NCI-H524 treated with DMSO at 0.1 percent for 48 hours (cell line): ENCODE results near the gene ZSWIM5.

Experiments used
- DNase-seq: peaks from one replicate; lab custom pipeline; 2025; lab: John Stamatoyannopoulos, UW

ZSWIM5 gene

DNA sequence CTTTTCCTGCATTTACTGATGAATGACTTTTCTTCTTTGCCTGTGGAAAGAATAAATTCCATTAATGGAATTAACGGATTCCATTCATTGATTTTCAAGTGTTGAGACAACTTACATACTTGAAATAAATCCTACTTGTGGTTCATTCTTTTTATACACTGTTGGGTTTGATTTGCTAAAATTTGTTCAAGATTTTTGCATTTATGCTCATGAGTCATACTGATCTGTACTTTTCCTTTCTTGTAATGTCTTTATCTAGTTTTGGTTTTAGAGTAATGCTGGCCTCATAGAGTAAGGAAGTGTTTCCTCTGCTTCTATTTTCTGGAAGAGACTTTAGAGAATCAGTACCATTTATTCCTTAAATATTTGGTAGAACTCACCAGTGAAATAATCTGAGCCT lies 180.0 kb downstream of the ZSWIM5 start:
- DNase-seq, result no peak

DNA sequence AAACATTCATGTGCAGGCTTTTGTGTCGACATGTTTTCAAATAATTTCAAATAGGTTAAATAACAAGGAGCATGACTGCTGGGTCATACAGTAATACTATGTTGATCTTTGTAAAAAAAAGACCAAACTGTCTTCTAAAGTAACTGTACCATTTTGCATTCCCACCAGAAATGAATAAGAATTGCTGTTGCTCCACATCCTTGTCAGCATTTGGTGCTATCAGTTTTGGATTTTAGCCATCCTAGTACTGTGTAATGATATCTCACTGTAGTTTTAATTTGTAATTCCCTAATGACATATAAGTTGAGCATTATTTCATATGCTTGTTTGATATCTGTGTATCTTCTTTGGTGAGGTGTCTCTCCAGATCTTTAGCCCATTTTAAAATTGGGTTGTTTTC lies 182.7 kb downstream of the ZSWIM5 start:
- no peak for DNase-seq

DNA sequence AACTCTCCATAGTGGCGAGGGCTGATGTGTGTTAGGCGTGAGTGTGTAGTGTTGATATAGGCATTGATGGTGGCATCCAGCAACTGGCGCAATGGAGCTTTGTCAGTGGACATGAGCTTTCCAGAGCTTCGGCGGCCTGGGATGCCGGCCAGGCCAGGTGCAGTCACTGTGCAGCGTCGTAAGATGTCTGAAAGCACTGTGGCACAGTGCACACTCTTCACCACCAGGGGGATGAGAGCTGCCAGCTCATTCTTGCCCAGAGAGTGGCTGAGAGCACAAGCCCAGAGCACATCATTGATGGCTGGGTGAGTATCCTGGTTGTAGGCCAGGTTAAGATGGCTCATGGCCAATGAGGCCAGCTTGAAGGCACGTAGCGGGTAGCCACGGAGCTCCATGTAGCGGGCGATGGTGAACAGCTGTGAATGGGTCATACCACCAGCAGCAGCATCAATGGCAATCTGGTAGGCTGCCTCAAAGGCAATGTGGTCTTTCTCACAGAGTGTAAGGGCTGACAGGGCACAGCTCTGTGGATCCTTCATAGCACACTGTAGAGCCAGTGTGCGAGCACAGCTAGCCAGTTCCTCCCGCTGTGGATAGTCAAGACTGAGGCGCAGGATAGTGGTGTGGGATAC lies 187.7 kb downstream of the ZSWIM5 start:
- DNase-seq, result no peak

- DNase-seq, result no peak
Observed at GRCh38 chr1:45016767-45017166, 189.6 kb downstream of the ZSWIM5 start.

DNA sequence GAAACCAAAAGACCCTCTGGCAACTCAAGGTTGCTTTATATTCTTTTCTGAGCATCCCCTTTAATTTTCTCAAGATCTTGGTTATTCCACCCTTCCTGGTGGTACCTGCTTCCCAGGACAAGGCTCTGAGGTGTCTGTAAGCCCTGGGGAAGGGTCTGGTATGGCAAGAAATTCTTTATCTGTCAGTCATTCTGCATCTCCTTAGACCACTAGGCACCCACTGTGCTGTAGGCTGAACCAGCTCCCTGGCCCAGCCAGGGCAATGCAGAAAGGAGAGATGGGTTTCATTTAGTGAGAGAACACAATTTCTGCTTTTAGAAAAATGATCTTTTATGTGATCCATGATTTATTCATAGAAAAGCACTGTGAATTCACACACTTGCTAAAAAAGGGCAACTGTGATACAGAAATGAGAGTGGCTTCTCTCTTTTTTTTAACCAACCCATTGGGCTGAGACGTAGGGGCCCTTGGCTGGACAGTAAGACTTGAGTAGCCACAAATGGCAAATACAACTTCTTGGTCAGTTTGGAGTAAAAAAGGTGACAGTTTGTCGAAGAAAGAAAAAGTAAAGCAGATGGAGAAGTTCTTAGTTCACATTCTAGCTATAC lies 190.2 kb downstream of the ZSWIM5 start:
- no peak for DNase-seq

DNA sequence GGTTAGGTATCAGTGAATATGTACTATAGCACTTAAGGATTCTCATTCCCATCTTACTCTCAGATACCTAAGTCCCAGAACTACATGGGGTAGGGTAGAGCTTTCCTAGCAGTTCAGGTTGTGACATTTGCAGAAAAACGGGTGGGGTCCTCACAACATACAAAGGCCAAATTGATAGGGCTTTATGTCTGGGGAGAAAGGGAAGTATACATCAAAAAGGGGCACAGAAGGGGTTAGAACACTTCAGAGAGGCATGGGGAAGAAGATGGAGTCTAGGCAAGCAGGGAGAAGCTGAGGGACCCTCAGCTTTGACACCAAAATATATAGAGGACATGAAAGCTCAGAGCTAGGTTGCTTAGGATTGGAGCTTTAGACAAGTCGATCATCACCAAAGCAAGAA lies 190.7 kb downstream of the ZSWIM5 start:
- DNase-seq, result no peak

DNA sequence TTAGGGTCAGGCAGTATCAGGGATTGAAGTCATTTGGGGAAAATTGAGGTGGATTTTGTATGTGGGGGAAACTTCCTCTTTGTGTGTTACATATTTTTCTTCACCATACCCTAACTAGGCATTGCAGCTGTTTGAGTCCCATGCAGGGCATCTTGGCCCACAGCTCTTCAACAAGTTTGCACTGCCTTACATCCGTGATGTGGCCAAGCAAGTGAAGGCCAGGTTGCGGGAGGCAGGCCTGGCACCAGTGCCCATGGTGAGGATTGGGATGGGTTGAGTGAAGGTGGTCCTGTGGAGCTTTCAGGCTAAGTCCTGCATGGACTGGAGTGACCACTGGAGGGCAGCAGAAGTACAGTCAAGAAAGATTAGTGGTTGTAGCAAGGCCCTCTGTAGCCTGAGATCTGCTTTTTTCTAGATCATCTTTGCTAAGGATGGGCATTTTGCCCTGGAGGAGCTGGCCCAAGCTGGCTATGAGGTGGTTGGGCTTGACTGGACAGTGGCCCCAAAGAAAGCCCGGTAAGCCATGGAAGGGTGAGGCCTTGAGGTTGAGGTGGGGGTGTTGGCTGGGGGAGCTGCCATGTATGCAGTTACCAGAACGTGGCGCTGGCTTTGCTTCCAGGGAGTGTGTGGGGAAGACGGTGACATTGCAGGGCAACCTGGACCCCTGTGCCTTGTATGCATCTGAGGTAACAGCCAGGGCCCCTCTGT lies 191.9 kb downstream of the ZSWIM5 start:
- DNase-seq, result peak; percentile 28

GRCh38 chr1:45013551-45014209 lies 192.7 kb downstream of the ZSWIM5 start:
- no peak for DNase-seq

- DNase-seq, result no peak
Observed at GRCh38 chr1:45012639-45013278, 193.6 kb downstream of the ZSWIM5 start.

DNA sequence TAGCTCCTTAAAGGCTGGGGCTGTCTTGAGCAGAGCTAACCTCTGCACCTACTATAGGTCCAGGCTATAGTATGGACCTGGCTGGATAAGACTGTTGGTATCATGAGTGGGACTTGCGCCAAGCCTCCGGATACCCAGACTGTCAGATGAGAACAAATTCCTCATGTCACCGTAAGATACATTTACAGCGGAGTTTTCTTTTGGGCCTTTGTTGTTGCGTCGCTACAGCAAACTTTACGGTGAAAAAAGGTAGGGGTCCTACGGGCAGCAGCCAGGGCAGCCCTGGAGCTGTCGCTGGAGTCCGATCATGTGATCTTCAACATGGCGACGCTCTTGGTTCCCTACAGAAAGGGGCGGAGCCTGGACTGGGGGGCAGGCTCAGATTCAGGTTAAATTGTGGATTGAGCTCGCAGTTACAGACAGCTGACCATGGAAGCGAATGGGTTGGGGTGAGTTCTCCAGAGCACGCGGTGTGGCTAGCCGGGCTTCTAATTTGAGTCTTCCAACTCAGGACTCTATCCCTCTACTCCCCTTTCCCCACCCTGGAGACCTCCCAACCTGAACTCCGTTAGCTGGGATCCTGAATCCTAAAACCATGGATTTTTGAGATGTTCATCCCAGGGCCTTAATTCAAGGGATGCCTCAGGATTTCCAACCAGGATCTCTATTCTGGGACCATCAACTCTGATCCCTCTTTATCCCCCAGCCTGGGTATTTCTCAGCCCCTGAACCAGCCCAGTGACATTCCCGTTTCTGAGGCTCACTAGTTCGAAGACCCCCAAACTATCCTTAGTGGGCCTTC lies 194.4 kb downstream of the ZSWIM5 start, which contains the start of gene UROD:
UROD (plus strand) TSS at position 418 of the 802 bp plus-strand sequence; CDS start at position 430, 12 bp downstream.
- peak; percentile 76 for DNase-seq

- peak; percentile 35 for DNase-seq
Observed at GRCh38 chr1:45010855-45011811, 195.3 kb downstream of the ZSWIM5 start, which contains the start of gene HECTD3. Gene HECTD3, minus strand, starts transcription at chr1:45011324. Its CDS starts 67 bp downstream, at chr1:45011257.

DNA sequence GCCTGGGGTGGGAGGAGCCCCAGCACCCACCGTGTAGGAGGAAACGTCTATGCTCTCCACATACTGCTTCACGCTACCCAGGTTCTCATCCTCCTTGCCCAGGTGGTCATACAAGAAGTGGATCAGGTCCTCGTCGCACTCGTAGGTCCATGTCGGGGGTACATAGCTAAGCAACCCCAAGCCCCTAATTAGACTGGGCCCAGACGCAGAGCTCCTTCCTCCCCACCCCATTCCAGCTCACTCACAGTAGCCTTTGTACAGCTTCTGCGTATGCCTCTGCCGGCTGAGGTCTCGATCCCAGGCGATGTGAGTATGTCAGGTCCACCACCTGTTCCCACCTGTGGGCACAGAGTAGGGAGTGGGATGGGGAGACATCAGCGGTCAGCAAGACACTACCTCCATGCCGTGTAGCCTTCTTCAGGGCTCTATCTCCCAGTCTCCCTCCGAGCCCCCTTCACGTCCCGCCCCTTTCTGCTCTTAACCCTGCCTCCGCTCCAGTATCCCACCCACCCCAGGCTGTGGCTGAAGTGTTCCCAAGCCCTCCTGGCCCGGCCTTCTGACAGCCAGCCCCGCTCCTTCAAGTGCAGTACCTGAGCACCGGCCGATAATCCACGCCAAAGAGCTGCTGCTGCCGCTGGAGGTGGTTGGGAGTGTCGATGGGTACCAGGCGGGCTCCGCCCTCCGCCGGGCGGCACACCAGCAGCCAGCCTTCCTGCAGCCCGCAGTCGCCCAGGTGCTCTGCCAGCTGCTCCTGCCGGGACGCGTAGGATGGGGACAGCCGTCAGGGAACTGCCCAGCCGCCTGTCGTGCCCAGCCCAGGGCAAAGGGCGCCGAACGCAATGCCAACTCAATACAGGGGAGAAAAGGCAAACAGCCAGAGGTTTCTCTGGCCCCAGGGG lies 196.2 kb downstream of the ZSWIM5 start:
- DNase-seq, result no peak

DNA sequence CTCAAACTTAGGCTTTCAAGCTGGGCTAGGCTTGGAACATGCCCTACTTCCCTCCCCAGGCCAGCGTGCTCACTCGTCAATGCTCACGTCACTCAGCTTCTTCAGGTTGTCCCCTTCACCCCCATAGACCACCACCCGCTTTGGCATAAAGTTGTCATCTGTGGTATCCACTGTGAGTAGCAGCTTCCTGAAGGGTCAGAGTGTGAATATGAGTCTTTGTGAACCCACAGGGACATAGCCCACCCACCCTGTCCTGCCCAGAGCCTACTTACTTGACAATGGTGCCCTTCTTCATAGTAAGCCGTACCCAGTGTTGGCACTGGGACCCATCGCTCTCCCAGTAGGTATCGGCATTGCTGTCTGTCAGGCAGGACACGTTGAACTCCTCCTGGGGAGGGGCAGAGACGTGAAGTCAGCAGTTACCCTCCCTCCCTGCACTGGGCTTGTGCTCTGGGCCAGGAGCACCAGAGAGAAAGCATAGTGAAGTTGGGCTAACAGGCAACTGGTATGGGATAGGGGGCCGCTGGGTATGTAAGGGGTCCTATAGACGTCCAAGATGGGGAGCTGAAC lies 197.0 kb downstream of the ZSWIM5 start:
- DNase-seq, result no peak

- no peak for DNase-seq
Observed at GRCh38 chr1:45008516-45008915, 197.9 kb downstream of the ZSWIM5 start.

DNA sequence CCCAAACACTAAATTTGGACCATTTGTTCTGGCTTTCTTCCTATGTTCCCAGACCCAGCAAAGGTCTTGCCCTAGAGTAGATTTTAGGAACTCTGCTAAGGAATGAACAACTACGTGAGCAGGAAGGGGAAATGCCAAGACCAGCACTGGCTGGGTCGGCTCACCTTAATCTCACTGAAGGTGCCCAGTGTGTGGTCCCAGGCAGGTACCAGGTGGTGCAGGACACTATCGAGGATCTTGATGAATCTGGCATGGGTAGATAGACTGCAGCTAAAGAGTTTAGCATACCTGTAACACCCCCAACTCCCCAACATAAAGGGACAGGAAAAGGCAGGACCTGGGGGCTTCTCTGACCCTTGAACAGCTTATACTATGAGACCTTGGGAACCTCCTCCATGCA lies 198.3 kb downstream of the ZSWIM5 start:
- no peak for DNase-seq

DNA sequence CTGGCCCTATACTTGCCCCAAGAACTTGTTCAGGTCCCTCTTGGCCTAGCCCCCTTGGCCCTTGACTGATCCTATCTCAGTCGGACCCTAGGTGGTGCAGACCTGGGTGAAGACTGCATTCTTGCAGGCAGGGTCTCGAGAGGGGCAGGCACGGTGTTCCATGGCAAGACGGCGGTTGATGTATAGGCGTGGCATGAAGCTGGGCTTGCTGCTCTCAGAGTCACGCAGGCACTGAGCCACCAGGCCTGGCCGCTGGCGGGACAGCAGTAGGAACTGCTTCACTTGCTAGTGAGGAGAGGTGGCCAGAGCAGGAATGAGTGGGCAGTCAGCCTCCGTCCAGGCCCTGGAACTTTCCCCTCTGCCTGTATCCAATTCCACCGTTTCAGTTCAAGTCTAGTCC lies 199.1 kb downstream of the ZSWIM5 start:
- DNase-seq, result no peak

DNA sequence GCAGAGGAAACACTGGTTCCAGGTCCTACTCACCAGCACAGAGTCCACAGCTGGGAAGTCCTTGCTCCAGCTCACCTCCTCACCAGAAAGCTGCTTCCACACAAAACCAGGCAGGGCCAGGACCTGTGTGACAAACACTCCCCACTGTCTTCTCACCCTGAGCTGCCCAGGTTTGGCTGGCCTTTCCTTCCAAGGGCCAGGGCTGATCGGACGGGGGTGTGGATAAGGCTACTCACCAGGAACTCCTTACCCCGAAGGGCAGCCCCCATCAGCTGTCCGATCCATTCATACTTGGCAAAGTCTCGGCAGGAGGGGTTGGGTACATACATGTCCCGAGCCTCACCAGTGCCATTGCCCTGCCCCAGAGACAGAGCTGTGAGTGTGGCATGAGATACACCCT lies 200.6 kb downstream of the ZSWIM5 start:
- no peak for DNase-seq

- DNase-seq, result no peak
Observed at GRCh38 chr1:45004281-45004920, 202.0 kb downstream of the ZSWIM5 start.
